Measurements from ENCODE around the gene RIMBP2. TPM values are rescaled to one million over a fixed set of nuclear protein-coding genes. Genes with fewer than 3 reads are reported as not detected.

The RIMBP2 gene
- total RNA-seq, 4 donors from 2014 or later, result 0.29 to 8.2 (median 5.6) TPM

- Histone ChIP-seq H3K36me3 (no peaks in the 10 kb centered on the region), H3K27me3 (no peaks in the 10 kb centered on the region), H3K27ac (no peak overlapping the region), H3K4me1 (no peaks in the 10 kb centered on the region), H3K4me3 (no peak overlapping the region), H3K9me3 (no peaks in the 10 kb centered on the region)
- TF ChIP-seq POLR2A (IDR thresholded peaks at IDR 0.05), result no peak
- TF ChIP-seq, protein P1, sequence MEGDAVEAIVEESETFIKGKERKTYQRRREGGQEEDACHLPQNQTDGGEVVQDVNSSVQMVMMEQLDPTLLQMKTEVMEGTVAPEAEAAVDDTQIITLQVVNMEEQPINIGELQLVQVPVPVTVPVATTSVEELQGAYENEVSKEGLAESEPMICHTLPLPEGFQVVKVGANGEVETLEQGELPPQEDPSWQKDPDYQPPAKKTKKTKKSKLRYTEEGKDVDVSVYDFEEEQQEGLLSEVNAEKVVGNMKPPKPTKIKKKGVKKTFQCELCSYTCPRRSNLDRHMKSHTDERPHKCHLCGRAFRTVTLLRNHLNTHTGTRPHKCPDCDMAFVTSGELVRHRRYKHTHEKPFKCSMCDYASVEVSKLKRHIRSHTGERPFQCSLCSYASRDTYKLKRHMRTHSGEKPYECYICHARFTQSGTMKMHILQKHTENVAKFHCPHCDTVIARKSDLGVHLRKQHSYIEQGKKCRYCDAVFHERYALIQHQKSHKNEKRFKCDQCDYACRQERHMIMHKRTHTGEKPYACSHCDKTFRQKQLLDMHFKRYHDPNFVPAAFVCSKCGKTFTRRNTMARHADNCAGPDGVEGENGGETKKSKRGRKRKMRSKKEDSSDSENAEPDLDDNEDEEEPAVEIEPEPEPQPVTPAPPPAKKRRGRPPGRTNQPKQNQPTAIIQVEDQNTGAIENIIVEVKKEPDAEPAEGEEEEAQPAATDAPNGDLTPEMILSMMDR (IDR thresholded peaks at IDR 0.05), result no peak
- intact Hi-C loops (cut with DNase I; ENCODE audit: low total_unique reads), result no loop called here
- DNase-seq, result no peak
Observed at GRCh38 chr12:130478786-130479185, 237.3 kb downstream of the RIMBP2 start.

- no peaks in the 10 kb centered on the region for H3K27me3 ChIP-seq
- no peak overlapping the region for H3K27ac ChIP-seq
- DNase-seq, result no peak
- no peak for TF ChIP-seq POLR2A (IDR thresholded peaks at IDR 0.05)
- TF ChIP-seq, protein P1 (IDR thresholded peaks at IDR 0.05), result no peak
- H3K4me3 ChIP-seq, result no peak overlapping the region
- H3K9me3 ChIP-seq, result no peaks in the 10 kb centered on the region
- H3K36me3 ChIP-seq, result no peaks in the 10 kb centered on the region
- no peaks in the 10 kb centered on the region for H3K4me1 ChIP-seq
- intact Hi-C loops (cut with DNase I; ENCODE audit: low total_unique reads), result no loop called here
Observed at GRCh38 chr12:130477701-130478100, 238.4 kb downstream of the RIMBP2 start.

DNA sequence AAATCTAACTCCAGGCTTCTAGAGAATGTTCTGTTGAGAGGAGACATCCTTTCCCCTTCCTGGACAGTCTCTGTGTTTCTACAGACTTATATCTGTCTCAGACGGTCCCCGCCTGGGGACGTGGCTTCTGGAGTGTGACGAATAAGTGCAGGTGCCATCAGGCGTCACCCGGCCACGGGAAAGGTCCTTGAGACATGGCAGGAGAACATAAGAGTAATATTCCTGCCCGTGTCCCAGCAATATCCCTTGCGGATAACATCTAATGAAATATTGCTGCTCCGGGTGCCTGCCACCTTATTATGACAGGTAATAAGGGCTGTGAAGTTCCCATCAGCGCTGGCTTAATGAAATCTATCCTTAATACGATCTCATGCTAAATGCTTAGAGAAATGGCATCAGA lies 238.8 kb downstream of the RIMBP2 start:
- Histone ChIP-seq H3K27ac (no peak overlapping the region), H3K9me3 (no peaks in the 10 kb centered on the region), H3K36me3 (no peaks in the 10 kb centered on the region), H3K4me1 (no peaks in the 10 kb centered on the region), H3K4me3 (no peak overlapping the region), H3K27me3 (no peaks in the 10 kb centered on the region)
- intact Hi-C loops (cut with DNase I; ENCODE audit: low total_unique reads), result no loop called here
- no peak for DNase-seq
- TF ChIP-seq POLR2A (IDR thresholded peaks at IDR 0.05), result no peak
- TF ChIP-seq, protein P1 (IDR thresholded peaks at IDR 0.05), result no peak

DNA sequence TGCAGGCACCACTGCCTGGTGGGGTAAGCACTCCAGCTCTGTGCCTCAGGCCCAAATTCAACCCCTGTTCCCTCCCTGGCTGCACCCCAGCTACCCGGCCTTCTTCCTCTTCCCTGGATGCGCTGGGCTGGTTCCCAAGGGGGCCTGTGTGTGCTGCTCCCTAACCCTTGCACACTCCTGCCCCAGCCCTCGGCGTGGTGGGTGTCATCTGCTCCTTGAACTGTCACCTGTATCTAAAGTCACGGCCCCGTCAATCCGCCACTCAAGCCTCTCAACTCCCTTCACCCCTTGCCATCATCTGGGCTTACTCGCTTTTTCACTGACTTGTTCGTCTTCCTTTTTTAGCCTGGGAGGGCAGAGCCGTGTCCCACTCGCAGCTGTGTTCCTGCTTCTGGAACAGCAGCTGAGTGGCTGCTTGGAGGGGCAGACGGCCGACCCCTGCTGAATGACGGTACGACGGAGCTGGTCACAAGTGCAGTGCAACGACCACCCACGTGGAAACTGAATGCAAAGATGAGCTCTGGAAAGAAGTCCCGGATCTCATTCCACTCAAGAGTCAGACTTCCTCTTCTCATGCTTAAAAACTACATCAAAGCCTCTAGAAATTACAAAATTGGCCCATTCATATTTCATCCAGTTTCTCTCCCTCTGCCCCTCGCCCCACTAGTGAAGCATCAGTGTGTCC lies 239.5 kb downstream of the RIMBP2 start:
- intact Hi-C loops (cut with DNase I; ENCODE audit: low total_unique reads), result no loop called here
- Histone ChIP-seq H3K36me3 (no peaks in the 10 kb centered on the region), H3K4me3 (no peak overlapping the region), H3K27ac (no peak overlapping the region), H3K4me1 (no peaks in the 10 kb centered on the region), H3K9me3 (no peaks in the 10 kb centered on the region), H3K27me3 (no peaks in the 10 kb centered on the region)
- no peak for TF ChIP-seq POLR2A (IDR thresholded peaks at IDR 0.05)
- TF ChIP-seq, protein P1 (IDR thresholded peaks at IDR 0.05), result no peak
- DNase-seq, result no peak

GRCh38 chr12:130474599-130475269 lies 241.4 kb downstream of the RIMBP2 start:
- Histone ChIP-seq H3K27ac (no peak overlapping the region), H3K36me3 (no peaks in the 10 kb centered on the region), H3K4me3 (no peak overlapping the region), H3K4me1 (no peaks in the 10 kb centered on the region), H3K27me3 (no peaks in the 10 kb centered on the region), H3K9me3 (no peaks in the 10 kb centered on the region)
- no peak for DNase-seq
- TF ChIP-seq, protein P1 (IDR thresholded peaks at IDR 0.05), result no peak
- no peak for TF ChIP-seq POLR2A (IDR thresholded peaks at IDR 0.05)
- intact Hi-C loops (cut with DNase I; ENCODE audit: low total_unique reads), result no loop called here

Data from uterus (tissue), 4 donors.